ENCODE results near the gene PEF1. TPM values are rescaled to one million over a fixed set of nuclear protein-coding genes. Genes with fewer than 3 reads are reported as not detected.

PEF1 gene
- total and polyA plus RNA-seq, 2 experiments from 2014 or later = 70.7 to 85.5 TPM

DNA sequence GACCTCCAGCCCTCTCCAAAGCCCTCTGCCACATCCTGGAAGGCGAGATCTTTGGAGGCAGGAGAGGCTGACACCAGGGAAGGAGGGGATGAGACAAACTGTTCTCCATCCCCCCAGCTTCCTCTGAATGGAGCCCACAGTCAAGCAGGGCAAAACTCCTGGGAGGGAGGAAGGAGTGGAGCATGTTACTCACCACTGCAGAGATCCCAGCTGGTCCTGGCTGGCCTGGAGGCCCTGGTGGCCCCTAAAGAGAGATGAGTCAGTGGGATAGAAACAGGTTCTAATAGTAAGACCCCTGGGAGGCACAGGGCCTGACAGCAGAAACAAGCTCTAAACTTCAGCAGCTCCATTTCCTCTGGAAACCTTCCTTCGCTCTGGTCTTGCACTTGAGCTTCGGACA is 14.0 kb upstream of the PEF1 start:
- Histone ChIP-seq H3K27ac (no peak overlapping the region), H4K20me1 (ENCODE audit: insufficient read depth, poor library complexity, severe bottlenecking) (no peaks in the 10 kb centered on the region), H3K79me2 (no peaks in the 10 kb centered on the region), H3K4me3 (no peak overlapping the region), H3K4me1 (ENCODE audit: insufficient read depth) (no peaks in the 10 kb centered on the region), H3K27me3 (no peaks in the 10 kb centered on the region), H3K9me3 (ENCODE audit: low read depth) (no peaks in the 10 kb centered on the region), H3K9me2 (replicated peaks; ENCODE audit: insufficient read depth) (no peaks in the 10 kb centered on the region), H3K4me2 (no peak overlapping the region), H2AFZ (no peak overlapping the region), H3K36me3 (replicated peaks; ENCODE audit: insufficient read depth, low read depth) (no peaks in the 10 kb centered on the region)
- WGBS (ENCODE audit: low lambda C conversion rate, missing lambda C conversion rate) = 88% methylated on average over 3 of the region's 3 CpGs
- TF ChIP-seq EZH2phosphoT487 (IDR thresholded peaks at IDR 0.05; ENCODE audit: low read depth, severe bottlenecking, unreplicated experiment) (no peak), EZH2 (IDR thresholded peaks at IDR 0.05; ENCODE audit: borderline replicate concordance) (no peak)
- TF ChIP-seq, protein P1, sequence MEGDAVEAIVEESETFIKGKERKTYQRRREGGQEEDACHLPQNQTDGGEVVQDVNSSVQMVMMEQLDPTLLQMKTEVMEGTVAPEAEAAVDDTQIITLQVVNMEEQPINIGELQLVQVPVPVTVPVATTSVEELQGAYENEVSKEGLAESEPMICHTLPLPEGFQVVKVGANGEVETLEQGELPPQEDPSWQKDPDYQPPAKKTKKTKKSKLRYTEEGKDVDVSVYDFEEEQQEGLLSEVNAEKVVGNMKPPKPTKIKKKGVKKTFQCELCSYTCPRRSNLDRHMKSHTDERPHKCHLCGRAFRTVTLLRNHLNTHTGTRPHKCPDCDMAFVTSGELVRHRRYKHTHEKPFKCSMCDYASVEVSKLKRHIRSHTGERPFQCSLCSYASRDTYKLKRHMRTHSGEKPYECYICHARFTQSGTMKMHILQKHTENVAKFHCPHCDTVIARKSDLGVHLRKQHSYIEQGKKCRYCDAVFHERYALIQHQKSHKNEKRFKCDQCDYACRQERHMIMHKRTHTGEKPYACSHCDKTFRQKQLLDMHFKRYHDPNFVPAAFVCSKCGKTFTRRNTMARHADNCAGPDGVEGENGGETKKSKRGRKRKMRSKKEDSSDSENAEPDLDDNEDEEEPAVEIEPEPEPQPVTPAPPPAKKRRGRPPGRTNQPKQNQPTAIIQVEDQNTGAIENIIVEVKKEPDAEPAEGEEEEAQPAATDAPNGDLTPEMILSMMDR (IDR thresholded peaks at IDR 0.05; ENCODE audit: poor library complexity) = no peak
- no peak for DNase-seq (ENCODE audit: low spot score)

DNA sequence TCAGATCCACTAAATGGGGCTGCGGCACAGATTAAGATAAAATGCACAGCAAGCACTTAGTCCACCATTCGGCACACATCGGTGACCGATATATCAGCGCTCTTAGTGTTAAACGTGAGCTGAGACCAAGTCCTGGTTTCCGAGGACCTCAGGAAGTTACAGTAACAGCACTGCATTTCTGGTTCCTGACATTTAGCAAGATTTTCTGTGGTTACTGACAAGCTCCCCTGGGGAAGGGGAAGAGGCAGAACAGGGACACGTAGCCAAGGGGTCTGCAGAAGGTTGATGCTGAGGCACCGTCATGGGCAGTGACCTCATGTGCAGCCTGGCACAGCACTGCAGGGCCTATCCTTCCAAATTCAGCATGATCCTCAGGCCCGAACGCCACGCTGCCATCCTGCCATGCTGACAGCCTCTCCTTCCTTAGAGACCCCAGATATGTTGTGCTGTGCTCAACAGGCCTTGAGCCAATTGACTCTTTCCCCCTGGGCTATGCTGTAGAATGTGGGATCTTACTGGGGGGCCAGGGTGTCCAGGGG is 13.4 kb upstream of the PEF1 start:
- Histone ChIP-seq H3K4me3 (no peak overlapping the region), H3K27me3 (no peaks in the 10 kb centered on the region), H3K4me2 (no peak overlapping the region), H3K27ac (no peak overlapping the region), H3K9me3 (ENCODE audit: low read depth) (no peaks in the 10 kb centered on the region), H4K20me1 (ENCODE audit: insufficient read depth, poor library complexity, severe bottlenecking) (no peaks in the 10 kb centered on the region), H2AFZ (no peak overlapping the region), H3K4me1 (ENCODE audit: insufficient read depth) (no peaks in the 10 kb centered on the region), H3K36me3 (replicated peaks; ENCODE audit: insufficient read depth, low read depth) (no peaks in the 10 kb centered on the region), H3K79me2 (no peaks in the 10 kb centered on the region), H3K9me2 (replicated peaks; ENCODE audit: insufficient read depth) (no peaks in the 10 kb centered on the region)
- 97% methylated on average over 12 of the region's 12 CpGs for WGBS (ENCODE audit: low lambda C conversion rate, missing lambda C conversion rate)
- no peak for DNase-seq (ENCODE audit: low spot score)
- TF ChIP-seq, protein P1 (IDR thresholded peaks at IDR 0.05; ENCODE audit: poor library complexity) = no peak
- TF ChIP-seq EZH2phosphoT487 (IDR thresholded peaks at IDR 0.05; ENCODE audit: low read depth, severe bottlenecking, unreplicated experiment) (no peak), EZH2 (IDR thresholded peaks at IDR 0.05; ENCODE audit: borderline replicate concordance) (no peak)

DNA sequence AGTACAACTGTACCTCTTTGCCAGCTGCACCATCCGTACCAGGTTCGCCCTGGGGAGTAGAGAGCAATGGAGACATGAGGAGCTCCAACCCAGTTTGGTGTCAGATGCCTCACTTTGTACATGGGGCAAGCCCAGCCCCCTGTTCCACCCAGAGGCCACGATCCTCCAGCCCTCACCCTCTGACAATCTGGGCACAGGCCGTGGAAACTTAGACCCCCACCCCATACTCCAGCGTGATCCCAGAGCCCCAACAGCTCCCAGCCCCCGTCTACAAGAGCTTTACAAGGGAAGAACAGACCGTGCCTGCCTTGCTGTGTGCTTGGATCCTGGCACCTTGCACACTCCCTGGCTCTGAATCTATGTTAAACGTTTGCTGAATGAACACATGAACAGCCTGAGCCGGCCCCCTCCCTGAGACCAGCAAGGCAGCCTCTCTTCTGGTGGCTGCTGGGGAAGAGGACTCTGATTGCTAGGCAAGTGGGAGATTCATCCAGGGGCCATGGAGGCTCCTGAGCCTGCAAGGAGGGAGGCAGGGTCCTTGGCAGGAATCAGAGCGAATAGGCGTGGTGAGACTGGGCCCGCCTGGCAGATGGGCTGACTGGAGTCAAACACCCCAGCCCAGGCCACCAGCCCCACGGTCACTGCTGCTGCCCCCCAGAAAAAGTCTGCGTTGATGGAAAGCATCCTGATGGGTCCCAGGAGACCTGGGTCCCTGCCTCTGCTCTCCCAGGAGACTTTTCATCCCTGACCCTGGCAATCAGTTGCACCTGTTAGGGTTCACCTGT is 12.5 kb upstream of the PEF1 start:
- H3K27ac ChIP-seq = no peak overlapping the region
- H3K79me2 ChIP-seq = no peaks in the 10 kb centered on the region
- WGBS (ENCODE audit: low lambda C conversion rate, missing lambda C conversion rate) = 82% methylated on average over 14 of the region's 14 CpGs
- H3K4me3 ChIP-seq = no peak overlapping the region
- DNase-seq (ENCODE audit: low spot score) = no peak
- no peaks in the 10 kb centered on the region for H3K9me2 ChIP-seq (replicated peaks; ENCODE audit: insufficient read depth)
- TF ChIP-seq EZH2phosphoT487 (IDR thresholded peaks at IDR 0.05; ENCODE audit: low read depth, severe bottlenecking, unreplicated experiment) (no peak), EZH2 (IDR thresholded peaks at IDR 0.05; ENCODE audit: borderline replicate concordance) (no peak)
- TF ChIP-seq, protein P1 (IDR thresholded peaks at IDR 0.05; ENCODE audit: poor library complexity) = no peak
- no peaks in the 10 kb centered on the region for H3K27me3 ChIP-seq
- no peaks in the 10 kb centered on the region for H3K4me1 ChIP-seq (ENCODE audit: insufficient read depth)
- H3K9me3 ChIP-seq (ENCODE audit: low read depth) = no peaks in the 10 kb centered on the region
- no peaks in the 10 kb centered on the region for H4K20me1 ChIP-seq (ENCODE audit: insufficient read depth, poor library complexity, severe bottlenecking)
- no peak overlapping the region for H3K4me2 ChIP-seq
- H2AFZ ChIP-seq = no peak overlapping the region
- H3K36me3 ChIP-seq (replicated peaks; ENCODE audit: insufficient read depth, low read depth) = no peaks in the 10 kb centered on the region
